ENCODE data around the gene KRTAP10-3.
A peak's percentile ranks its signal among the peaks of the same experiment; 100 is the strongest.
"Not testable (repeated sequence)": the region's sequence is repeated elsewhere in the genome, so short reads cannot be mapped to it uniquely, and the experiment has no call there.

The KRTAP10-3 gene

DNA sequence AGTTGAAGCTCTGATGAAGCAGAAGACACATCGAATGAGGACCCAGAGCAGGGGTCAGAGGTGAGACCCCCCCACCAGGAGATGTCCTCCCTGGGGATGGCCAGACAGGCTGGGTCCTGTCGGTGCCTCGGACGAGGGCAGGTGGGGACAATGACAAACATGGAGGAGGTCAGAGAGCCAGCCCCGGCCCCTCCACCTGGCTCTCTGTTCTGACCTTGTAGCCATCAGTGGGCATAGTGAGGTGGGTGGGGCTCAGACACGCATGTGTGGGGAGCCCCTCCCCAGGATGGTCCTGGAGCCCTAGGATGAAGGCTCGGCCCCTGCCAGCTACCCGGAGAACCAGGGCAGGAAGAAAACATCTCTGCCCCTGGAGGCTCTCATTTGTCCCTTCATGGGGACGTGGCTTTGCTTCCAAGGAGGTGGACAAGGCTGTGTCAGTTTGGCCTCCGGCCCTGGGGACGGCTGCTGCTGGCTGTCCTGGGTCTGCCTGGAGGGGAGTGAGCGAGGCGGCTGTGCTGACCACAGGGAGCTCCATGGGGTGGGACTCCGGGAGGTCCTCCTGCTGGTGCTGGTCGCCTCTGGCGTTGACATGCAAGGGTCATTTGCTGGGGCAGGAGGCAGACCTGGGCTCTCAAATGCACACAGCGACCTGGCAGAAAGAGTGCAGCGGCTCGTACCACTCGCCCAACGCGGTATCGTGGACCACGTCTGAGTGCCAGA, 31.2 kb upstream of the KRTAP10-3 start:
- DNase-seq, result no peak

DNA sequence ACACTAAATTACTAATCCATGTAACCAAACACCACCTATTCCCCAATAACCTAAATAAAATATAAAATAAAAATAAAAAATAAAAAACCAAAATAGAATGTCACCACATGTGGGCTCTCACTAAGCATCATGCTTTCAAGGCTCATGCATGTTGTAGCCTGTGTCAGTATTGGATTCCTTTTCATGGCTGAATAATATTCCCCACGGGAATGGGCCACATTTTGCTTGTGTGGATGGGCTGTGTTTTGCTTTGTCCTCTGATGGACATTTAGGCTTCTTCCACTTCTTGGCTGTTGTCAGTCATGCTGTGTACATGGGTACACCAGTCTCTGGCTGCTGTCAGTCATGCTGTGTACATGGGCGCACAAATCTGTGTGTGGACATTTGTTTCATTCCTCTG, 30.5 kb upstream of the KRTAP10-3 start:
- DNase-seq, result no peak

- DNase-seq, result no peak
Observed at GRCh38 chr21:44585892-44586291, 27.3 kb upstream of the KRTAP10-3 start.

DNA sequence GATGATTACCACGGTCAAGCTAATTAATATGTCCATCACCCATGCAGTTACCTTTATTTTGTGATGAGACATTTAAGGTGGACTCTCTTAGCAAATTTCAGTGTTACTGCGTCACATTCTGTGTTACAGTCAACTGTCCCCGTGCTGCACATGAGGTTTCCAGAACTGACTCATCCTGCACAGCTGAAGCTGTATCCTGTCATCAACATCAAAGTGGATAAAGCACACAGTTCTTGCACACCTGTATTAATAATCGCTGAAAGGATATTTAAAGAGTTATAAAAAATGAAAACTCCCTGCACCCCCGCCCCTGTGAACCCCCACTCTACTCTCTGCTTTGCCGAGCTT, 25.2 kb upstream of the KRTAP10-3 start:
- DNase-seq, result peak in 1 of 5 donors; percentile 70

DNA sequence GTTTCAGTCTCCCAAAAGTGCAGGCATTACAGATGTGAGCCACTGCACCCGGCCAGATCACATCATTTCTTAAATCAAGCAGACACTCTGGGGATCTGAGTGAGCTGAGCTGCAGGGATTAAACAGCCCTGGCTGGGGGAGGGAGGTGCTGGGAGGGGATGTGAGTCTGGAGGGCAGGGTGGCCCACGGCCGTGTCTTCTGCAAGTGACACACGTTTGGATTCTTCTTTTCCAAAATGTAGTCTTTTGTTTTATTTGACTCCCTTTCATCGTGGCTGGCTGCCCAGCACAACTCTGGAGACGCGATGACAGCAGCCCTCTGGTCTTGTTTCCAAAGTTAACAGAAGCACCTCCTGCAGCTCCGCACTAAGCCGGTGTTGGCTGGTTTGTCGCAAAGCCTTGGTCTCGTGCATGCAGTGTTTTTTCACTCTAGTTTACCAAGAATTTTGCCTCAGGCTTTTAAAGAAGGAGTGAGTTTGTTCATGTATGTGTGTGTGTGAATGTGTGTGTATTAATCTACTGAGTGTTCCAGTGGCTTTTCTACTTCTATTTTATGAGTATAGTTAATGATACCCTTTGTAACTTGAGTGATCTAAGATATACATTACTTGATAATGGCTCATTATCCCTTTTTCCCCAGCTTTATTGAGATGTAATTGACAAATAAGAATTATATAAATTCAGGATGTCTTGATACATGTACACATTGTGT, 24.6 kb upstream of the KRTAP10-3 start:
- DNase-seq, result no peak

GRCh38 chr21:44582055-44582454, 23.5 kb upstream of the KRTAP10-3 start:
- no peak for DNase-seq

GRCh38 chr21:44581158-44581557, 22.6 kb upstream of the KRTAP10-3 start:
- no peak for DNase-seq

GRCh38 chr21:44580231-44580821, 21.7 kb upstream of the KRTAP10-3 start, which contains the start of gene KRTAP10-5:
Gene KRTAP10-5, minus strand, starts transcription at chr21:44580604. Its CDS starts 26 bp downstream, at chr21:44580578.
- DNase-seq, result not testable (repeated sequence)

GRCh38 chr21:44579833-44580144, 21.2 kb upstream of the KRTAP10-3 start:
- no peak for DNase-seq

DNA sequence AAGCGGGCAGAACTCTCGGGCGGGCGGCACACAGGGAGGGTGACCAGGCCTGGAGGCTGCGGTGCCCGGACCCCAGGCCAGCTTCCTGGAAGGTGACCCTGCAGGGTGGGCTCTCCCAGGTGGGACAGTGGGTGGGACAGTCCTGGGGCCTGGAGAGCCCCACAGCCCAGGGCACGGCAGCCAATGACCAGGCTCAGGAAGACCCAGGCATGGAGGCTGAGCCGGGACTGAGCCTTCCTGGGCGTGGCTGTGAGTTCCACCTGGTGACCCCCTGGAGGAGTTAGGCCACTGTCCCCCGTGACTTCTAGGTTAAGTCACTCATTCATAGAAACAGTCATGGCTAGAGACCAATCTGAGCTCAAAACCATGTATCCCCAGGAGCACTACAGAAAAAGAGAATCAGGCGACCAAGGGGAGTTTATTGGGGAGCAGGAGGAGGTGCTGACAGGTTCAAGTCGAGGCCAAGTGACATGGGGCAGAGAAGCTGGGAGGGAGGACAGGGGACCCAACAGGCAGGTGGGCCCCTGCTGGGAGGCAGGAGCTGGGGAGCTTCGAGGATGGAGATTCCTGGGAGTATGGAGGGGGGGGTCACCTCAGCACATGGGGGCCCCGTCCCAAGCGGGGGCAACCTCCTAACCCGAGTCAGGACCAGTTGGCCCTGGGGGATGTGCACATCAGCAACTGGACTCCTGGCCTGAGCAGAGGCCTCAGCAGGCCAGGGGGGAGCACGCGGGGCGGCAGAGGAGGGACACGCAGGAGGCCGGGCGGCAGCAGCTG, 20.6 kb upstream of the KRTAP10-3 start:
- DNase-seq, result no peak

DNA sequence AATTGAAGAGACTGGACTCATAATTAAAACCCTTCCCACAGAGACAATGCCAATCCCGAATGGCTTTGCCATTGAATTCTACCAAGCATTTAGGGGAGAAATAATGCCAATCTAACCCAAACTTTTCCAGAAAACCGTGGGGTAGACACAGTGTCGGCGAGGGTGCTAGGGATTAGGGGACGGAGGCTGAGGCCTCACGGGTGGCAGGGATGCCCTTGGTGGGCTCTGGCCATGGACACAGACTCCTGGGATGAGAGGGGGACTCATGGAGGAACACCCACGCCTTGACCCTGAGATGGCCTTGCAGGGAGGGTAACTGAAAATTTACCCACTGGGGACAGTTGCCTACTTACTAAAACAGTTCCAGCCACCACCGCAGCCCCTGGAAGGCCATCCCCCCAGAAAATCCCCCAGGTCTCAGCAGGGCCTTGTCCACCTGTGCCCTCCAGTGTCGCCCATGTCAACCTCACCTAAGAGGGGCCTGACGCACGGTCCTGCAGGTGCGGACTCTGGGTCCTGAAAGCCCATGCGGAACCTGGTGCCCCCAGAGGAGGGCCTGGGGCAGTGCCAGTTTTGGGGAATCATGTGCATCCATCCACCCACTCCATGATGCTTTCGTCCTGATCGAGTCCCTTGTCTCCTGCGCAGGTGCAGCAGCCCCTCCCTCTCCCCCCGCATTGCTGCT, 19.9 kb upstream of the KRTAP10-3 start:
- DNase-seq, result no peak

GRCh38 chr21:44576025-44576420, 17.4 kb upstream of the KRTAP10-3 start:
- DNase-seq, result no peak

GRCh38 chr21:44575307-44576024, 16.9 kb upstream of the KRTAP10-3 start:
- no peak for DNase-seq

DNA sequence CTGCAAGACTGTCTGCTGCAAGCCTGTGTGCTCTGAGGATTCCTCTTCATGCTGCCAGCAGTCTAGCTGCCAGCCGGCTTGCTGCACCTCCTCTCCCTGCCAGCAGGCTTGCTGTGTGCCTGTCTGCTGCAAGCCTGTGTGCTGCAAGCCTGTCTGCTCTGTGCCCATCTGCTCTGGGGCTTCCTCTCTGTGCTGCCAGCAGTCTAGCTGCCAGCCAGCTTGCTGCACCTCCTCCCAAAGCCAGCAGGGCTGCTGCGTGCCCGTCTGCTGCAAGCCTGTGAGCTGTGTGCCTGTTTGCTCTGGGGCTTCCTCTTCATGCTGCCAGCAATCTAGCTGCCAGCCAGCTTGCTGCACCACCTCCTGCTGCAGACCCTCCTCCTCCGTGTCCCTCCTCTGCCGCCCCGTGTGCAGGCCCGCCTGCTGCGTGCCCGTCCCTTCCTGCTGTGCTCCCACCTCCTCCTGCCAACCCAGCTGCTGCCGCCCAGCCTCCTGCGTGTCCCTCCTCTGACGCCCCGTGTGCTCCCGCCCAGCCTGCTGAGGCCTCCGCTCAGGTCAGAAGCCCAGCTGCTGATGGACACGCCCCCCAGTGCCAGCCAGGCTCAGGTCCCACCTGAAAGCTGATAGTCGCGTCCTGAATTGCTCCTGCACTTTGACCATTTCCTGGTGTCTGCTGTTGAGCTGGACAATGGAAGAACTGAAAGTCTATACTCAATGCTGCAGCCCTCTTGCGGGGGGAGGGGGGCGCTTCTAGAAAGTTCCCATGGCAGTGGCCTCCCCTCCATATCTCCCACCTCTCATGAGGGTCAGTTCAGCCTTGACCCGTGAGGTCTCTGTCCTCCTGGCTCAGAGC, 16.1 kb upstream of the KRTAP10-3 start:
- peak in 1 of 5 donors; percentile 19 for DNase-seq

- DNase-seq, result not testable (repeated sequence)
Observed at GRCh38 chr21:44573630-44574456, 15.2 kb upstream of the KRTAP10-3 start, which contains the start of gene KRTAP10-4. Gene KRTAP10-4, plus strand, starts transcription at chr21:44573729. Its CDS starts 30 bp downstream, at chr21:44573759.

DNA sequence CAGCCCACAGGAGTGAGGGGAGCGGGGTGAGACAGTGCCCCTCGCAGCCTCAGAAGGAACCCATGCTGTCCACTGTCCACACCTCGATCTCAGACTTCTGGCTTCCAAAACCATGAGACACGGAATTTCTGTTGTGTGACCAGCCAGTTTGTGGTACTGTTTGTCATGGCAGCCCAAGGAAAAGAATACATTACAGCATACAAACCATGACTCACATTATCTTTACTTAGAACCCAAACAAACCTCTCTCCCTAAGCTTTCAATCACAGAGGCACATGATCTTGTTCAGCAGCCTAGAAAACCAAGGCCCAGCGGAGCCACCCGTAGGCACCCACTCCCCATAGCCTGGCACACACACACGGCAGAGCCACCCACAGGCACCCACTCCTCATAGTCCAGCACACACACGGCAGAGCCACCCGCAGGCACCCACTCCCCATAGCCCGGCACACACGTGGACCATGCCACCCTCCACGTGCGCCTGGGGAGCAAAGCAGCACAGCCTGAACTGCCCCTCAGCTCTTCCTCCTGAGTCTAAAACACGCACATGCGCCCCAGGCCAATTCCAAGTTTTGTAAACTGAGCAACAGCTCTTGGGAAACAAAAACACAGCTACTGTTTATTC, 14.5 kb upstream of the KRTAP10-3 start:
- no peak for DNase-seq

- DNase-seq, result no peak
Observed at GRCh38 chr21:44571844-44572782, 13.5 kb upstream of the KRTAP10-3 start.

GRCh38 chr21:44571296-44571695, 12.7 kb upstream of the KRTAP10-3 start:
- no peak for DNase-seq
